NT2/D1 (cell line): ENCODE measurements around the gene CADM2.

ENCODE experiments used
- SUZ12 ChIP-seq: IDR thresholded peaks from 2 replicates; pipeline ENCODE4 v1.6.1; 2011; ENCODE audit not compliant: insufficient read length, insufficient read depth; ENCODE audit errors: extremely low read depth
- YY1 ChIP-seq: IDR thresholded peaks from 2 replicates; pipeline ENCODE4 v1.6.1; 2011; ENCODE audit not compliant: insufficient read length, insufficient read depth
- ZNF274 ChIP-seq: IDR thresholded peaks from 2 replicates; pipeline ENCODE4 v1.6.1; 2011; ENCODE audit warnings: mild to moderate bottlenecking, low read depth, low read length

DNA sequence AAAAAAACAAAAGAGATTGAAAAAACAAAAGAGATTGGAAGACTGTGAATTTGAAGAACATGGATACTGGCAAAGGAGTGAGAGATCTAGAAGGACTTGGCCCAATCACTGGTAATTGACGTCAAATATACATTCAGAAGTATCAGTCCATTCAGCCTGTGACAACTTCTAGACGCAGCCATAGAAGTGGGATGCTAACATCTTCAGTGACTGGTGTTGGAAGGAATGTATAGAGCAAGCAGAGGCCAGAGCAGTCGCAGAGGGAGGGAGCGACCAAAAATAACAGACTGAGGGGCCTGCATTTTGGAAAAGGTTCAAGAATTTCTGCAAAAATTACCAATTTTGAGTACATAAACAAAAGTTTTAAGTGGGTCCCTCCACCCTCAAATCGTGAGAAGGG is 473.3 kb downstream of the CADM2 start:
- no peak for TF ChIP-seq ZNF274
- no peak for TF ChIP-seq YY1
- no peak for TF ChIP-seq SUZ12
